Measurements from ENCODE around the gene RAB42.
A peak's percentile ranks its signal among the peaks of the same experiment; 100 is the strongest.
"Not testable (repeated sequence)": the region's sequence is repeated elsewhere in the genome, so short reads cannot be mapped to it uniquely, and the experiment has no call there.

The RAB42 gene

GRCh38 chr1:28586585-28587391 lies 5.3 kb upstream of the RAB42 start:
- not testable (repeated sequence) for DNase-seq

- DNase-seq: no peak
Measured at GRCh38 chr1:28592321-28593071, 431 bp downstream of the RAB42 start.

GRCh38 chr1:28593988-28594356 lies 1.9 kb downstream of the RAB42 start:
- not testable (repeated sequence) for DNase-seq

- DNase-seq: not testable (repeated sequence)
Measured at GRCh38 chr1:28594686-28595411, 2.8 kb downstream of the RAB42 start.

- no peak for DNase-seq
Measured at GRCh38 chr1:28595412-28596191, 3.5 kb downstream of the RAB42 start.

GRCh38 chr1:28596276-28596675 lies 4.2 kb downstream of the RAB42 start:
- DNase-seq: not testable (repeated sequence)

- no peak for DNase-seq
Measured at GRCh38 chr1:28601696-28602095, 9.6 kb downstream of the RAB42 start.

- DNase-seq: no peak
Measured at GRCh38 chr1:28602536-28603439, 10.7 kb downstream of the RAB42 start.

GRCh38 chr1:28604411-28604810 lies 12.3 kb downstream of the RAB42 start:
- no peak for DNase-seq

- DNase-seq: no peak
Measured at GRCh38 chr1:28604962-28605361, 12.9 kb downstream of the RAB42 start.

GRCh38 chr1:28606771-28607170 lies 14.7 kb downstream of the RAB42 start:
- DNase-seq: no peak

GRCh38 chr1:28613175-28613574 lies 21.1 kb downstream of the RAB42 start:
- no peak for DNase-seq

- no peak for DNase-seq
Measured at GRCh38 chr1:28631713-28632112, 39.6 kb downstream of the RAB42 start.

- no peak for DNase-seq
Measured at GRCh38 chr1:28632560-28632959, 40.5 kb downstream of the RAB42 start.

GRCh38 chr1:28640766-28641165 lies 48.7 kb downstream of the RAB42 start:
- no peak for DNase-seq

- DNase-seq: no peak
Measured at GRCh38 chr1:28642056-28642846, 50.2 kb downstream of the RAB42 start.

GRCh38 chr1:28642847-28643635 lies 51.0 kb downstream of the RAB42 start, which contains the start of gene TAF12:
TSS of gene TAF12 (minus strand) at chr1:28643067. CDS start at chr1:28622081, 20,986 bp downstream.
- peak; percentile 75 for DNase-seq

- DNase-seq: no peak
Measured at GRCh38 chr1:28644494-28644893, 52.4 kb downstream of the RAB42 start.

Measured in NCI-H524 treated with DMSO at 0.1 percent for 48 hours (cell line).